NCI-H2107 treated with DMSO at 0.1 percent for 48 hours (cell line): ENCODE measurements around the gene DTWD1.
"Not testable (repeated sequence)": the region's sequence is repeated elsewhere in the genome, so short reads cannot be mapped to it uniquely, and the experiment has no call there.

Experiments
- DNase-seq: peaks from one replicate; lab custom pipeline; 2025; ENCODE audit not compliant: unreplicated experiment; lab: John Stamatoyannopoulos, UW

Gene DTWD1

GRCh38 chr15:49645277-49645676 lies 24.4 kb downstream of the DTWD1 start:
- no peak for DNase-seq

DNA sequence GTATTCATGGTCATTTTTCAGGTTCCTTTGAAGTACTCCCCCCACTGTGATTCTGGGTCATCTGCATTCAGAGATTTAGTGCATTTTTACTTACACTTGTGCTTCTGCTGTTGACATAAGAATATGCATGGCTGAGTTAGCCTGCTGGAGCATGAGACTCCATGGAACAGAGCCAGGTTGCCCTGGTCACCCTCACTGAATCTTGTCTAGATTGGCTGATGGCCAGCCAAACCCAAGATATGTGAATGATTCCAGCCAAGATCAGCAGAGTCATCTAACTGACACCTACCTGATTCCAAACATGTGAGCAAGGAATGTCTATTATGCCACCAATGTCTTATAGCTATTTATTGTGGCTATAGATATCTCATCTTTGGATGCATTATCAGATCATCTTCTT lies 25.1 kb downstream of the DTWD1 start:
- DNase-seq, result no peak

DNA sequence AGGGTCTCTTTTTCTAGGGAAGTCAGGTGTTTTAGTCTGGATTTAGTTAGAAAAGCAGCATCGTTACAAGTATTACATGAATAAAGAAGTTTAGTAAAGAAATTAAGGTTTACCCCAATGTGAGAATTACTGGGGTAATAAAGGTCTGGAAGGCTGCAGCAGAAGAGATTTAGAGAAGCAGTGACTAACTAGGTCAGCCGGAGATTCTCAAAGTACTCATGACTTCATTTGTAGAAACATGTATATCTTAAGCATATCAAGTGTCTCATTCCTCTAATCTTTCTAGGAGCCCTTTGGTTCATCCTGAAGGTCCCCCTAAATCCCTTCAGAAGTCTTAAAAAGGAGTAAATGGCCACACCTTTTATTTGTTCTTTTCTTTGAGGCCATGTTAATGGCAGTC lies 26.0 kb downstream of the DTWD1 start:
- DNase-seq, result no peak

- no peak for DNase-seq
Measured at GRCh38 chr15:49649987-49650386, 29.1 kb downstream of the DTWD1 start.

DNA sequence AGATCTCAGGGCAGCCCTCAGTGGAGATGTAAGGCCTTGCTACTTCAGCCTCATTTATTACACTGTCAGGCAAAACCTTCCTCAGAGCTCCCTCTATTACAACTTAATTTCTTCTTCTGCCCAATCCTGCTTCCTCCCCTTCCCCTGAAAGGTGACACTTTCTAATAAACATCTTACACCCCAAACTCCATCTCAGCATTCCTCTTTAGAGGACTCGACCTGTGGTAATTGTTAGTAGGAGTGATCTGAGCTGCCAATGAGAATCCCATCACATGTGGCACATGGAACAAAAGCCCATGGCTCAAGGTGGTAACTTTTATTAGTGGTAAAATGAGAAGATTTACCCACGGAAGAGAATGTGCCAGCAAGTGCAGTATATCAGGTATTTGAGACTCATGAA lies 29.8 kb downstream of the DTWD1 start:
- no peak for DNase-seq

- DNase-seq, result no peak
Measured at GRCh38 chr15:49652922-49653321, 32.1 kb downstream of the DTWD1 start.

GRCh38 chr15:49656734-49657133 lies 35.9 kb downstream of the DTWD1 start:
- no peak for DNase-seq

GRCh38 chr15:49664716-49665115 lies 43.9 kb downstream of the DTWD1 start:
- DNase-seq, result no peak

DNA sequence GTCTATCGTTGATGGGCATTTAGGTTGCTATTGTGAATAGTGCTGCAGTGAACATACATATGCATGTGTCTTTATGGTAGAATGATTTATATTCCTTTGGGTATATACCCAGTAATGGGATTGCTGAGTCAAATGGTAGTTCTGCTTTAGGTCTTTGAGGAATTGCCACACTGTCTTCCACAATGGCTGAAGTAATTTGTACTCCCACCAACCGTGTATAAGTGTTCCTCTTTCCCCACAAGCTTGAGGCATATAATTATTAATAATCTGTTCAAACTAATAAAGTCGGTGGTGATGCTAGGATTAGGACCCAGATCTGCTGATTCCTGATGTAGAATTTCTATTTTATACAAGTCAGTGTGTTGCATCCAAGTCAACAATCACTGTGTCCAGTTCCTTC lies 45.6 kb downstream of the DTWD1 start:
- not testable (repeated sequence) for DNase-seq

GRCh38 chr15:49669288-49669687 lies 48.4 kb downstream of the DTWD1 start:
- DNase-seq, result no peak

DNA sequence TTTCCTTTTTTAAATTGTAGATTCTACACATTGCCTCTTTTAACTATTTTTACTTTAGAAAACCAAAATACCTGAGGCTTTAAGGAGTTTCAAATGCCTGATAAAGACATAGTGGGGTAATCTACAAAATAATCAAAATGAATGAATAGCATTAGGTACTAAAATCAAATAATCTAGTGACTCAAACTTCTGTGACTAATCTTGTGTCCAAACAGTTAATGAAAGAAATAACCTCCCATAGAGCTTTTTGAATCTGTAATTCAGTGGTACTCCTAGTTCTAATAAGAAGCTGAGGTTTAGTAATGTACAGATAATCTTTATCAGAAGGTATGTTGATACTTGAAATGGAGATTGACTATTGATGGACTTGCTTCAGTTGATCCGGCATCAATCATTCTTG lies 53.0 kb downstream of the DTWD1 start:
- no peak for DNase-seq

GRCh38 chr15:49674370-49674769 lies 53.5 kb downstream of the DTWD1 start:
- DNase-seq, result no peak

DNA sequence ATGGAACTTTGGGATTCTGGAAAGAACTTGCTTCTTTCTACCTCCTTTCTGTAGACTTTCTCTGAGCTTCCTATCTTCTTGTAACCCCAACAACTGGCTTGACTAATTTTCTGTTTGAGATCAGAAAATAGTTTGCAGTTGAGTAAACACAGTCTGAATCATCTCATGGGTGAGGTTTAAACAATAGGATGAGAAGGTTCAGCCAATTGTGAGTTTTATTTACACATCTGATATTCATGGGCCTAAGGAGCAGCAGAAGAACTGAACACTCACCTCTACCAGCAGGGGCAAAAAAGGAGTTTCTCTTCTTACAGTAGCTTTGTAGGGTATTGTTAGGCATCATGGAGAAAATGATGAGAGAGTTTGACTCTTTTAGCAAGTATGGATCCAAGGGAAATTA lies 54.2 kb downstream of the DTWD1 start:
- DNase-seq, result no peak

DNA sequence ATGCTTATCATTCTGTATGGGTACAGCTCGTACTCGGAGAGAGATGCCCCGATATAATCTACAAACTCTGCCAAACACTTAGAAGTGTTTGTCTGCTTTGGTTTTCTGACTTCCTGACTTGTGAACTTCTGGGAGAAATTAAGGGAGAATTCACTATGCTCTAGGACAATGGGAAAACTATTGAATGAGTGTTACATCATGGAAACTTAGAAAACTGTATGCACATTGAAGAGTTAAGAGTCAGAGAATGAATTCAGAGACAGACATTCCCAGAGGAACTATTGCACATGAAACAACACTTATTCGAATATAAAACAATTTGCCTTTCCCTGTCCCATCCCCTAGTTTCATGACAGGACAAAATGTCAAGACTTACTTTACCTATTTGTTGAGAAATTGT lies 57.8 kb downstream of the DTWD1 start:
- no peak for DNase-seq

GRCh38 chr15:49686599-49686998 lies 65.8 kb downstream of the DTWD1 start:
- no peak for DNase-seq

DNA sequence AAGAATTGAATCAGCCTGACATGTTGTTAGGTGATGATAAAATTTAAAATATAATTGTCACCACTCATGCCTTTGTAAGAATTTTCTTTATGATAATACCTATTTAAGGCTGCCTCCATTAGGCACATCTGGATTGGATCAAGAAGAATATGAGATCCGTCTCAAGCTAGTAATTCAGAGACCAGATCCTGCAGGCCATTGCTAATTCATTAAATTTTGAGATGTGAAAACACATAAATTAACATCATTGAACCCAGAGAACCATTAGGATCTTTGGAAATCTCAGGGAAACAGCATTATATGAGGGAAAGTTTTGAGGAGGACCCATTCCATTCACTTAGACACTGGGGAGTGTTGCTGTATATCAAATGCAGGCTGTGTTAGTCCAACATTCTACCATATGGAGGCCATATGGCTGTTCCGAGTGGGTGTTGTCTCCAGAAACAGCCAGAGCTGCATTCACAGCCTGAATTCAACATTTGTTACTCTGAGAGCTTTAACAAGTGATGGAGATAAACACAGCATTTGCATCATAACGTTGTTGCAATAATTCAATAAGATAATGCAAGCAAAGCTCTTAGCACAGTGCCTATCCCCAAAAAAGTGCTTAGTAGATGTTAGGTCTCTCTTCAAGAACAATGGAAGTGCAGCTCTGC lies 67.4 kb downstream of the DTWD1 start:
- DNase-seq, result no peak

DNA sequence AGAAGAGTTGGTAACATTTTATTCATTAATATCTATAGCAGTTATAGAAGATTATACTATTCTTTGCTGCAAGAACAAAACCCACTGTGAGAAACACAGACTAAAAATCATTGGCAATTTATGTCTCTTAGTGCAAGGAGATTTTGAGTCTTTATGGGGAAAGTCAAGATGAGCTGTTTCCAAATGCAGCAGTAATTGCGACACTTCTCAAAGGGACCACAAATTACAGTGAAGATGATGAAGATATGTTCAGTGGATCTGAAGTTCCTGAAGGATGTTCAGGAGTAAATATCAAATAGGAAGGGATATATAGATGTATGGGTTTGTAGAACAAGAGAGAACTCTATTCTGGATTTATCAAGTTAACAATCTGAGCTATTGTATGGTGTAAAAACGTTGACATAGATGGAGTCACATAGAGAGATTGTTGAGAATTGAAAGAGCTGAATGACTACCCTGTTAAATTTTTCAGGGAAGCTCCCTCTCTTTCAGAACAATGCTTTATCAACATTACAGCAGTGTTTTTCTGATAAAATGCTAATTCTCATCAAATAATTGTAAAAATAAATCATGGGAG lies 71.8 kb downstream of the DTWD1 start:
- DNase-seq, result no peak

GRCh38 chr15:49693498-49693897 lies 72.7 kb downstream of the DTWD1 start:
- DNase-seq, result no peak

DNA sequence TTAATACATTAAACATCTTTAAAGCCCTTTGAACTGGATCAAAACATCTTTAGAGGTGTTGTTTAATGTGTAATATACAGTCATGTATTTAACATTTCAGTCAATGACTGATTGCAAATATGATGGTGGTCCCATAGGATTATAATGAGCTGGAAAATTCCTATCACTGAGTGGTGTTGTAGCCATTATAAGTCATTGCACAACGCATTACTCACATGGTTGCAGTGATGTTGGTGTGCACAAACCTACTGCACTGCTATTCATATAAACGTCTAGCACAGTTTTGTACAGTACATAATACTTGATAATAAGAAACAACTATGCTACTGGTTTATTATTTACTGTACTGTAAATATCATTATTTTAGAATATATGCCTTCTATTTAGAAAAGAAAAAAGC lies 75.6 kb downstream of the DTWD1 start:
- no peak for DNase-seq

GRCh38 chr15:49697121-49697520 lies 76.3 kb downstream of the DTWD1 start:
- no peak for DNase-seq

DNA sequence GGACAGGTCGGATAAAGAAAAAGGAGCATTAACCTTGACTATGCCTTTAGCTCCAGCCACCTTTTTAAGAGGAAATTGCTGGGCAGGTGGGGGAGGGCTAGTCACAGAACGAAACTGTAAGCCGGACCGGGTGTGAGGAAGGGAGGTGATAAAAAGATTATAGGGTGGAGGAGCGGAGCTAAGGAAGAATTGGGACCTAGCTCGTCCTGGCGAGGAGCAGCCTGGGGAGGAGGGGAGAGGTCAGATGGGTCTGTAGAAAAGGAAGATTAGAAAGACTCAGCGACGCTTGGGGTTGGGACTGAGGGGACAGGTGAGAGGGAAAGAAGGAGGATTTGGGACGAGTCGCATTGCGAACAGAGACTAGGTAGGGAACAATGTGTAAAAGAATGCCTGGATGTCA lies 82.1 kb downstream of the DTWD1 start:
- DNase-seq, result not testable (repeated sequence)
